Stimulated activated naive CD8-positive, alpha-beta T cell treated with anti-CD3 and anti-CD28 coated beads, Interleukin-15, Interleukin-2, amounts not matched to agents 100 ng/mL and 50 ng/mL, for 24 hours (primary cell): Measurements from ENCODE around the gene CAMSAP3.
"Not testable (repeated sequence)": the region's sequence is repeated elsewhere in the genome, so short reads cannot be mapped to it uniquely, and the experiment has no call there.

ENCODE experiments used
- H3K27ac Mint-ChIP-seq: one replicate; pipeline ENCODE4 v1.8.0; 2021; ENCODE audit warnings: mild to moderate bottlenecking, mixed read lengths
- H3K27me3 Mint-ChIP-seq: one replicate; pipeline ENCODE4 v1.8.0; 2021; ENCODE audit warnings: mixed read lengths
- H3K36me3 Mint-ChIP-seq: one replicate; pipeline ENCODE4 v1.8.0; 2021; ENCODE audit warnings: low read depth, mixed read lengths
- H3K4me1 Mint-ChIP-seq: one replicate; pipeline ENCODE4 v1.8.0; 2021; ENCODE audit warnings: low read depth, mixed read lengths
- H3K4me3 Mint-ChIP-seq: one replicate; pipeline ENCODE4 v1.8.0; 2021; ENCODE audit warnings: mild to moderate bottlenecking, mixed read lengths
- H3K9me3 Mint-ChIP-seq: one replicate; pipeline ENCODE4 v1.8.0; 2021; ENCODE audit warnings: mixed read lengths

The CAMSAP3 gene

GRCh38 chr19:7560255-7560654 is 35.4 kb upstream of the CAMSAP3 start:
- Mint-ChIP-seq H3K9me3 (no peaks in the 10 kb centered on the region), H3K4me3 (no peak overlapping the region), H3K27me3 (no peaks in the 10 kb centered on the region), H3K4me1 (no peaks in the 10 kb centered on the region), H3K36me3 (peaks cover 31% of the 10 kb centered on the region), H3K27ac (no peak overlapping the region)

- Mint-ChIP-seq H3K27ac (no peak overlapping the region), H3K4me3 (no peak overlapping the region)
Measured at GRCh38 chr19:7561325-7561724, 34.3 kb upstream of the CAMSAP3 start.

GRCh38 chr19:7562646-7563393 is 32.8 kb upstream of the CAMSAP3 start:
- no peaks in the 10 kb centered on the region for H3K9me3 Mint-ChIP-seq
- no peak overlapping the region for H3K4me3 Mint-ChIP-seq
- H3K27me3 Mint-ChIP-seq: no peaks in the 10 kb centered on the region
- no peaks in the 10 kb centered on the region for H3K4me1 Mint-ChIP-seq
- peaks cover 21% of the 10 kb centered on the region for H3K36me3 Mint-ChIP-seq
- no peak overlapping the region for H3K27ac Mint-ChIP-seq

More at GRCh38 chr19:7561325-7561724, 34.3 kb upstream of the CAMSAP3 start:
- Mint-ChIP-seq H3K36me3 (peaks cover 24% of the 10 kb centered on the region), H3K27me3 (no peaks in the 10 kb centered on the region), H3K4me1 (no peaks in the 10 kb centered on the region), H3K9me3 (no peaks in the 10 kb centered on the region)

GRCh38 chr19:7564866-7565265 is 30.8 kb upstream of the CAMSAP3 start:
- H3K27ac Mint-ChIP-seq: no peak overlapping the region
- no peaks in the 10 kb centered on the region for H3K9me3 Mint-ChIP-seq
- H3K4me3 Mint-ChIP-seq: no peak overlapping the region
- no peaks in the 10 kb centered on the region for H3K4me1 Mint-ChIP-seq
- H3K36me3 Mint-ChIP-seq: peaks cover 8% of the 10 kb centered on the region
- H3K27me3 Mint-ChIP-seq: no peaks in the 10 kb centered on the region

- Mint-ChIP-seq H3K27ac (no peak overlapping the region), H3K36me3 (peaks cover 5% of the 10 kb centered on the region), H3K9me3 (no peaks in the 10 kb centered on the region), H3K4me1 (no peaks in the 10 kb centered on the region), H3K27me3 (no peaks in the 10 kb centered on the region), H3K4me3 (no peak overlapping the region)
Measured at GRCh38 chr19:7565332-7565731, 30.3 kb upstream of the CAMSAP3 start.

GRCh38 chr19:7570761-7571160 is 24.9 kb upstream of the CAMSAP3 start:
- H3K27me3 Mint-ChIP-seq: peaks cover 3% of the 10 kb centered on the region

GRCh38 chr19:7575434-7576040 is 20.1 kb upstream of the CAMSAP3 start:
- H3K36me3 Mint-ChIP-seq: no peaks in the 10 kb centered on the region
- no peak overlapping the region for H3K27ac Mint-ChIP-seq
- H3K4me1 Mint-ChIP-seq: no peaks in the 10 kb centered on the region
- no peak overlapping the region for H3K4me3 Mint-ChIP-seq
- no peaks in the 10 kb centered on the region for H3K9me3 Mint-ChIP-seq
- peaks cover 18% of the 10 kb centered on the region for H3K27me3 Mint-ChIP-seq

More at GRCh38 chr19:7570761-7571160, 24.9 kb upstream of the CAMSAP3 start:
- Mint-ChIP-seq H3K9me3 (no peaks in the 10 kb centered on the region), H3K36me3 (no peaks in the 10 kb centered on the region), H3K4me1 (no peaks in the 10 kb centered on the region), H3K4me3 (no peak overlapping the region), H3K27ac (no peak overlapping the region)

GRCh38 chr19:7577422-7577821 is 18.2 kb upstream of the CAMSAP3 start:
- H3K9me3 Mint-ChIP-seq, H3K4me3 Mint-ChIP-seq, H3K36me3 Mint-ChIP-seq, H3K4me1 Mint-ChIP-seq, H3K27ac Mint-ChIP-seq: not testable (repeated sequence)
- H3K27me3 Mint-ChIP-seq: peaks cover 19% of the 10 kb centered on the region

- Mint-ChIP-seq H3K4me3 (no peak overlapping the region), H3K9me3 (no peaks in the 10 kb centered on the region), H3K27me3 (peaks cover 21% of the 10 kb centered on the region), H3K4me1 (no peaks in the 10 kb centered on the region), H3K36me3 (no peaks in the 10 kb centered on the region), H3K27ac (no peak overlapping the region)
Measured at GRCh38 chr19:7578127-7578526, 17.5 kb upstream of the CAMSAP3 start.

GRCh38 chr19:7579182-7579581 is 16.5 kb upstream of the CAMSAP3 start:
- H3K27me3 Mint-ChIP-seq: peaks cover 19% of the 10 kb centered on the region
- H3K4me3 Mint-ChIP-seq: no peak overlapping the region
- H3K36me3 Mint-ChIP-seq: no peaks in the 10 kb centered on the region
- no peaks in the 10 kb centered on the region for H3K9me3 Mint-ChIP-seq
- H3K4me1 Mint-ChIP-seq: no peaks in the 10 kb centered on the region
- H3K27ac Mint-ChIP-seq: no peak overlapping the region

- Mint-ChIP-seq H3K36me3 (no peaks in the 10 kb centered on the region), H3K9me3 (no peaks in the 10 kb centered on the region)
Measured at GRCh38 chr19:7582446-7582845, 13.2 kb upstream of the CAMSAP3 start.

GRCh38 chr19:7589822-7590221 is 5.8 kb upstream of the CAMSAP3 start:
- Mint-ChIP-seq H3K27me3 (peaks cover 15% of the 10 kb centered on the region), H3K4me3 (no peak overlapping the region), H3K36me3 (no peaks in the 10 kb centered on the region), H3K9me3 (no peaks in the 10 kb centered on the region), H3K27ac (no peak overlapping the region), H3K4me1 (no peaks in the 10 kb centered on the region)

More at GRCh38 chr19:7582446-7582845, 13.2 kb upstream of the CAMSAP3 start:
- Mint-ChIP-seq H3K27ac (no peak overlapping the region), H3K4me3 (no peak overlapping the region), H3K27me3 (peaks cover 13% of the 10 kb centered on the region), H3K4me1 (no peaks in the 10 kb centered on the region)

- H3K27me3 Mint-ChIP-seq: peaks cover 20% of the 10 kb centered on the region
- H3K9me3 Mint-ChIP-seq: no peaks in the 10 kb centered on the region
Measured at GRCh38 chr19:7590256-7590655, 5.4 kb upstream of the CAMSAP3 start.

GRCh38 chr19:7596211-7596937 is 711 bp downstream of the CAMSAP3 start:
- Mint-ChIP-seq H3K9me3 (no peaks in the 10 kb centered on the region), H3K4me3 (peak overlapping the region; percentile 49), H3K27ac (no peak overlapping the region), H3K27me3 (peaks cover 46% of the 10 kb centered on the region), H3K4me1 (peaks cover 8% of the 10 kb centered on the region), H3K36me3 (peaks cover 4% of the 10 kb centered on the region)

More at GRCh38 chr19:7590256-7590655, 5.4 kb upstream of the CAMSAP3 start:
- no peaks in the 10 kb centered on the region for H3K4me1 Mint-ChIP-seq
- H3K27ac Mint-ChIP-seq: no peak overlapping the region
- no peak overlapping the region for H3K4me3 Mint-ChIP-seq
- H3K36me3 Mint-ChIP-seq: no peaks in the 10 kb centered on the region

- H3K27ac Mint-ChIP-seq: no peak overlapping the region
- H3K4me3 Mint-ChIP-seq: no peak overlapping the region
- H3K36me3 Mint-ChIP-seq: peaks cover 4% of the 10 kb centered on the region
- H3K27me3 Mint-ChIP-seq: peaks cover 46% of the 10 kb centered on the region
- H3K4me1 Mint-ChIP-seq: peaks cover 8% of the 10 kb centered on the region
- H3K9me3 Mint-ChIP-seq: no peaks in the 10 kb centered on the region
Measured at GRCh38 chr19:7597689-7598088, 2.0 kb downstream of the CAMSAP3 start.
